HG02943 (cell line): Measurements from ENCODE around the gene KCNQ1.

Source experiments
- ATAC-seq: cut with Tn5 transposase; IDR thresholded peaks from one replicate; pipeline ENCODE4 v1.9.1; 2021; ENCODE audit warnings: mild to moderate bottlenecking, low read depth, moderate library complexity; ENCODE audit not compliant: unreplicated experiment

Gene KCNQ1

GRCh38 chr11:2821891-2822290 is 377.1 kb downstream of the KCNQ1 start:
- ATAC-seq, result no peak

GRCh38 chr11:2824851-2825250 is 380.0 kb downstream of the KCNQ1 start:
- ATAC-seq, result no peak

GRCh38 chr11:2825261-2825888 is 380.6 kb downstream of the KCNQ1 start:
- ATAC-seq, result no peak

DNA sequence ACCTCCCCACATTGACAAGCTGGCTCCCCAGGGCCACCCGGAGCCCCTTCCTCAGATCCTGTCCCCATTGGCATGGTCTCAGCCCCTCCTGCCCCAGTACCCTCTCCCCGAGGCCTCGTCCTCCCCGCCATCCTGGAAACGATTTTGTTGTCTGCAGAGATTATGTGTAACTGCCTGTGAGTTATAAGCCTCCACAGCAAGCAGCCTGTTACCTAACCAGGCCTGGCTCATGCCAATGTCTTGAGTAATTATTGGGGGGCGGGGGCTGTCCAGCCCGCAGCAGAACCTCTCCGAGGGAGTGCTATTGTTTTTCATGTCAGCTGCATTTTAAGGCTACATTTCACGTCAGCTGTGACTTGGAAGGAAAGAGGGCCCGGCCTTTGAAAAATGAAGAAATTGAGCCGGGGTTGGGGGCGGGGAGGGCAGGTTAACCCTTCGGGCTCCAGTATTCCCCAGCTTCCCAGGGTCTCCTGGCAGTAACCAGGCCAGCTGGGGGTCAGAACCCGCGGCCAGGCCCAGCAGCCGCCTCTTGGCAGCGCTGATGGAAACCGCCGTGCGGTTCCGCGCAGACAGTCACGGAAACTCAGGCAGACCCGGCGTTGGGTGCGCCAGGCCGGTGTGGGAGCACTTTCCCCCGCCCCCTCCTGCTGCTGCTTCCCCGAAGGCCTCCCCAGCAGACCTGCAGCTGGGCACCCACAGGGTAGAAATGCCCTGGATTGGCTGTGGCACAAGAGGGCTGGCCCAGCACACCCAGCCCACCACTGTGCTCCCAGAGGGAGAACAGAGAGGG is 381.3 kb downstream of the KCNQ1 start:
- no peak for ATAC-seq

DNA sequence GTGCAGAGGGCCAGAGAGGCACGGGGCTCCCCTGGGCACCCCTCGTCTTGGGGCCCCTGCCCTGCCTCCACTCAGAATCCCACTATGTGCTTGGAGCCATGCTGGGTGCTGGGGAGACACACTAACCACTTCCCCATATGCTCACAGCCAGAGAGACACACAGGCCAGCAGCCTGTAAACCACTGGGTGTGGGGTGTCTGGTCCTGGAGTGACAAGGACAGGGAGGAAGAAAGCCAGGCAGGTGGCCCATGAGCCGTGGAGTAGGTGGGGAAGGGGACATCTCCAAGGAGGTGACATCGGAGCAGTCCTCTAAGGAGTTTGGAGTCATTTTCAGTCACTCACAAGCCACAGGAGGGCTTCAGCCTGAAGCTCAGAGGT is 381.9 kb downstream of the KCNQ1 start:
- no peak for ATAC-seq

DNA sequence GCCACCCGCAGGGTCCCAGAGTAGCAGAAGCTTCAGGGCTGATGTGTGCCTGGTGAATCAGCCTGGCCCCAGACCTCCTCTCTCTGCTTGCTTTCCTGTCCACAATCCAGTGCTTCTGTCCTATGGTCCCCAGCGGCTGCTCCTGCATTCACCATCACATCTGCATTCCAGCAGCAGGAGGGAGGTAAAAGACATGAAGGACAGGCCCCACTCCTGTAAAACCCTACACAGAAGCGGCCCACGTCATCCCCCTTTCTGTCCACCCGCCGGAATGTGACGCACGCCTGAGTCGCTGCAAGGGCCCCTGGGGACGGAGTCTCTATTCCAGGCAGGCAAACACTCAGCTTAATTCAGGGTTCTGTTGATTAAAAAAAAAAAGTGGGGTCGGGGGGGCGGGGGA is 382.4 kb downstream of the KCNQ1 start:
- no peak for ATAC-seq

DNA sequence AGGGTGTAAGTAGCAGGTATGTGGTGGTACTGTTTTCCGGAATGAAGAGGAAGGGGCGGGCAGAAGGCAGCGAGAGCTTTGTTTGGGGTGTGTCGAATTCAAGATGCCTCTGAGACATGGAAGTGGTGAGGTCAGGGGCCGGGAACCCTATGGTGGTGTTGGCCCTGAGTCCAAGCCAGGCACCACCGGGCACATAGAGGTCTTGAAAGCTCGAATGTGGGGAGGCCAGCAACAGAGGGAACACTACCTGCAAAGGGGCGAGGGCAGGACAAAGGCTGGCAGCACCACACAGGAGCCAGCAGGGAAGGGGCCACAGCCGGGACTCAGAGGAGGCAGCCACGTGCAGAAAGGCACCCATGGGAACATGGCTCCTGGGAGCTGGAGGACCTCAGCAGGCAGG is 383.0 kb downstream of the KCNQ1 start:
- ATAC-seq, result no peak

- no peak for ATAC-seq
These were observed 383.9 kb downstream of the KCNQ1 start for GRCh38 chr11:2828585-2829330.

DNA sequence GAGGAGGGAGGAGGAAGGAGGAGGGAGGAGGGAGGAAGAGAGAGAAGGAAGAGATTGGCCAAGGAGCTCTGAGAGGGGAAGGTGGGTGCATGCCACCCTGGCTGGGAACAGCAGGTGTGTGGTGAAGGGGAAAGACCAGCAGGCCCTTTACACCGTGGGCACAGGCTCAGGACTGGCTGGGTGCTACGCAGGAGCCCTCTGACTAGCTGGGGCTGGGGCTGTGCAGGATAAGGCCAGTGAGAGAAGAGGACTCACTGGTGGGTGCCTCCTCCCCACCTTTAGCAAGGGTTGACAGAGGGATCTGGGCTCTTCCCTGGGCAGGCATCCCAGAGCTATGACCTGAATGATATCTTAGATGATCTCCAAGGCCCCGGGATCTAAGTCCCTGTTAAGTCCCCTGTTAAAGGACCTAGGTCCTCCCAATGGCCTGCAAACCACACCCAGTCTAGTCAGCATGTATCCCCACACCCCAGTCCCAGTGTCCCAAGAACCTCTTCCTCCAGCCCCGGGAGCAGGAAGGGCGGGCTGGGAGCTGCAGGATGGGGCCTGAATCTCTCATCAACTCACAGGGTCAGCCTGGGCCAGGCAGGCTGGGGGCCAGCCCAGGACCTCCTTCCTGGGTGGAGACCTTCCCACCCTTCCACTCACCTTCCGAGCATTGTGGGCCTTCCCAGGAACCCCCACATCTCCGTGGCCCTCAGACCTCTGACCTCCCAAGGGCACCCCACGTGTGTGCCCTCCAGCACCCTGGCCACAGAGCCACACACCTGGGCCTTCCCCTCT is 385.4 kb downstream of the KCNQ1 start:
- no peak for ATAC-seq

- no peak for ATAC-seq
These were observed 386.1 kb downstream of the KCNQ1 start for GRCh38 chr11:2830886-2831285.

DNA sequence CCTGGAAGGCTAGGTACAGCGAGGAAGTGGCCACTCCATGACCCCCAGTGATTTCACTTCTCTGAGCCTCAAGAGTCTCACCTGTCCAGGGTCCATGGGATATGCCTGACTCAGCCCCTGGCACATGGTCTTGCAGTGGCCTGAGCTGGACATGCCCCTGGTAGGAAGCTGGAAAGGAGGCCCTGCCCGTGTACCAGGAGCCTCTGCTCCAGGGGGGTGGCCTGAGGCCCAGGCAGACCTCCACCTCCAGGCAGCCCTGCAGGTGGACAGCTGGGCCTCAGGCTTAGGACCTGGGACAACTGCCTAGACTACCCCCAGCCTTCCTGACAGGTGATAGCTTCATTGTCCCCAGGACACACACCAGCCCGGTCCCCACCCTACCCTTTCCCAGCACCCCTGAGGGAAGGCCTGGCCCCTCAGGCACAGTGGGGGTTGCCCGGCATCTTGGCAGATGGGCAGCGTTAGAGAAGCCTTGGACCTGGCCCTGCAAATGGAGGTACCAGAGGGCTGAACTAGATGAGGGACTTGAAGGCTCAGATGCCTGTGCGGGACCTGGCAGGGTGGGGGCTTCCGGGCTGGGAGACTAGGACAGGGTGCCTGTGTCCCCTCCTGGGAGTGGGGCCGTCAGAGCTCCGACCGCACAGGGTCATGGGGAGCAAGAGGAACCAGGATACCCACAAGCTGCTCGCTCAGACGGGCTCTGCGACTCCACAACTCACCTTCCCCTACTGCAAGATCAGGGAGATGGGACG is 387.1 kb downstream of the KCNQ1 start:
- ATAC-seq, result no peak

GRCh38 chr11:2832533-2833020 is 387.8 kb downstream of the KCNQ1 start:
- ATAC-seq, result no peak

DNA sequence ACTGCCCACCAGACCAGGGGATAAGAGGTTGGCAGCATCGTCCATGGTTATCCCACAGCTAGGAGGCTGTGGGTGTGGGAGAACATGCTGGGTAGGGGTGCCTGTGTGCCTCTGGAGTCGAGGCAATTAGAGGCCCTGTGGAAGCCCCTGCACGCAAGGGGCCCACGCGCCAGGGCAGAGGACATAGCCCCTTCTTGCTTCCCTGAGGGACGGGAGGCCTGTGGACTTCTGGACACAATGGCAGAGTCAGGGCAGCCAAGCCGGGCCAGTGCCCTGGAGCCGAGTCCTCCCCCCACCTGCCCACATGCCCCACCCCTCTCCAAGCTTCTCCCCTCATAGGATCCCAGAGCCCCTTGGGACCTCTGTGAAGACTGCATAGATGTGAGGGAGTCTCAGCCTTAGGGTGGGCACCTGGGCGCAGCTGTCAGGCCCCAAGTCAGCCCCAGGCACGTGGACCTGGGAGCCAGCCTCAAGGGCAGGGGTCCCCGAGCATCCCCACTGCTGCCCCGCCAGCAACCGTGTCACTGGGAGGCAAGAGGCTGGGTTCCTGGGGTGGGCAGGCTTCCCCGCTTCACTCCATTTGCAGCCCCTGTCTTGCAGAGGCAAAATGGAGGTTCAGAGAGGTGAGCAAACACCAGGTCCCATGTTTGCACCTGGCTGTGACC is 388.4 kb downstream of the KCNQ1 start:
- ATAC-seq, result no peak

DNA sequence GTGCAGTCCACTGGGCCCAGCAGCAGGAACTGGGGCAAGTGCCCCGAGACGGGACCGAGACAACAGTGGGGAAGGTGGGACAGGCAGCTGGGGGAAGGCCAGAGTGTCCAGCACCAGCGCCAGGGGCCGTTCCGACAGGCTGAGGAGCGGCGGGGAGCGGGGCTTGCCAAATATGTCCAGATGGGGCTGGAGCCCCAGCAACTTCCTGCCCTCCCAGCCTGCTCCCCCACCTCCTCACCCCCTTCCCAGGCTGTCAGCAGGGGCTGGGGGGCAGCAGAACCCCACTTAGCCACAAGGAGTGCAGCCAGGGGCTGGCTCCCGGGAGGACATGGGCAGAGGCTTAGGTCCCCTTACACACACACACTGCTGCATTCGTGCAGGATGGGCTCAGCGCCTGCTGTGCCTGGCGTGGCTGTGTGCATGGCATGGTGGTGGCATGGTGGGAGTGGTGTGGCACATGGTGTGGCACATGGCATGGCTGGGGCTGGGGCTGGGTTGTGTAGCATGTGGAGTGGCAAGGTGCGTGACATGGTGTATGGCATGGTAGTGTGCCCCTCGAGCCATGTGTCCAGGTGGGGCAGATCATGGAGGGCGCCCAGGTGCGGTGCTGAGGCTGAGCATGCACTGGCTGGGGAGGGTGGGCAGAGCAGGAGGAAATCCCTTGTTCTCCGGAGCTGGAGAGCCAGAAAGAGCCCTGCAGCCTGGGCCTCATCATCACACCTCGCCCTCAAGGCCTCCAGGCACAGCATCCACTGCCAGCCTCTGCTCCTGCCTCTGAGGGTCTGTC is 389.1 kb downstream of the KCNQ1 start:
- ATAC-seq, result no peak

GRCh38 chr11:2834503-2835273 is 389.9 kb downstream of the KCNQ1 start:
- no peak for ATAC-seq

DNA sequence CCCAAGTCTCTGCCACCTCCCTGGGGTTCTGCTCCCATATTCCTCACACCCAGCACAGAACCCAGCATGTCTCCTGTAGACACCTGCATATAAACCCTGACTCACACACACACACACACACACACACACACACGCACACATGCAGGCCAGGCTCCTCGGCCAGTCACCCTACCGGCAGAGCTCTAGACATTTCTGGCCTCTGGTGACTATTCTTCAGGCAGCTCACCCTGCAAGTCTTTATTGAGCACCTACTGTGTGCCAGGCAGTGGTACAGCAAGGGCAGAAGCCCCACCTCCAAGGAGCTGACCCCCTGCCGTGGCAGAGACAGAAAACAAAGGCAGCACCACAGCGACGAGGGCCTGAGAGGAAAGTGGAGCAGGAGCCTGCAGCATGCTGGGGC is 390.5 kb downstream of the KCNQ1 start:
- no peak for ATAC-seq

DNA sequence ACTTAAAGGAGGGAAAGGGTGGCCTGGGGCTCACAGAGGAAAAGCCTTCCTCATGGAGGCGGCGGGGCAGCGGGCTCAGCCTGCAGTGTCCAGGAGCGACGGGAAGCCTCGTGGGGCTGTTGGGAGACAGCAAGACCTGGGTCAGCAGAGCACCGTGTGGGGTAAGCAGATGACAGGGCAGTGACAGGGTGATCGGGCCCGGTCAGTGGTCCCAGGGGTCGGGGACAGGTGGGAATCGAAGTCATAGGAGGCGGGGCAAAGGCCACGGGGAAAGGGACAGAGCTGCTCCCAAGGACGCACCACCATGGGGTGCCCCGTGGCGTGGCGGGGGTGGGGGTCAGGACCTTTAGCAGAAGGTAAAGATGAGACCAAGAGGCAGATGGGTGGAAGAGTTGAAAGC is 390.9 kb downstream of the KCNQ1 start:
- ATAC-seq, result no peak
